Thyroid gland (tissue), 4 donors: ENCODE data around the gene RPS27A. TPM values are rescaled to one million over a fixed set of nuclear protein-coding genes. Genes with fewer than 3 reads are reported as not detected.

ENCODE experiments used
- DNase-seq, 2 donors: peaks; one replicate each; pipeline ENCODE4 v3.0.0-alpha.2; 2019
- H3K27ac ChIP-seq, 3 donors: fragments of 200-600 bp; sonication (generic); 1 replicate in 2 of 3; 2 replicates in 1 of 3; pipeline ENCODE4 v1.5.1; 2016 to 2019; ENCODE audit warnings: mild to moderate bottlenecking in 1 of 3, moderate library complexity in 1 of 3
- H3K27me3 ChIP-seq: fragments of 200-600 bp; sonication (generic); one replicate; pipeline ENCODE4 v1.5.1; 2019
- H3K36me3 ChIP-seq, 2 donors: fragments of 200-600 bp; sonication (generic); one replicate each; pipeline ENCODE4 v1.5.1; 2016 to 2019
- H3K4me1 ChIP-seq, 2 donors: fragments of 200-600 bp; sonication (generic); one replicate each; pipeline ENCODE4 v1.5.1; 2017 to 2019
- H3K4me3 ChIP-seq, 3 donors: fragments of 200-600 bp; sonication (generic); replicated peaks in 1 of 3; 1 replicate in 2 of 3; 2 replicates in 1 of 3; pipeline ENCODE4 v1.5.1; 2016; ENCODE audit warnings: mild to moderate bottlenecking in 1 of 3
- H3K9me3 ChIP-seq: fragments of 200-600 bp; sonication (generic); one replicate; pipeline ENCODE4 v1.5.1; 2017
- POLR2A ChIP-seq, 2 donors: fragments of 450-650 bp; IDR thresholded peaks; one replicate each; pipeline ENCODE4 v1.6.1; 2017; ENCODE audit warnings: antibody characterized with exemption in 2 of 2, mild to moderate bottlenecking in 2 of 2, moderate library complexity in 1 of 2
- WGBS, 2 donors: methylation state at CpG; one replicate each; pipeline ENCODE4 v1.1.5; 2017; 5-methylcytosine and 5-hydroxymethylcytosine counted together
- intact Hi-C: fragments of 100-400 bp; cut with DNase I; formaldehyde crosslinking; loops from one replicate; pipeline ENCODE4 v1.15.1; 2023
- total RNA-seq, 4 donors: library from RNA; depleted of rRNA; stranded (reverse); fragments of >200 nt; gene quantifications; one replicate each; pipeline ENCODE4 v1.2.3, GENCODE V29; 2016
- TF ChIP-seq, protein P1 (sequence below), 6 experiments: fragments of 200-600 bp in 3 of 6; fragments of 450-650 bp in 3 of 6; sonication (generic) in 3 of 6; IDR thresholded peaks; one replicate each; pipeline ENCODE4 v1.5.1; 2016 to 2019; ENCODE audit warnings: antibody characterized with exemption in 6 of 6, mild to moderate bottlenecking in 2 of 6, inconsistent platforms in 1 of 6, moderate library complexity in 1 of 6

The RPS27A gene
- total RNA-seq, 4 donors from 2014 or later: 529 to 1,905 (median 1,352) TPM

DNA sequence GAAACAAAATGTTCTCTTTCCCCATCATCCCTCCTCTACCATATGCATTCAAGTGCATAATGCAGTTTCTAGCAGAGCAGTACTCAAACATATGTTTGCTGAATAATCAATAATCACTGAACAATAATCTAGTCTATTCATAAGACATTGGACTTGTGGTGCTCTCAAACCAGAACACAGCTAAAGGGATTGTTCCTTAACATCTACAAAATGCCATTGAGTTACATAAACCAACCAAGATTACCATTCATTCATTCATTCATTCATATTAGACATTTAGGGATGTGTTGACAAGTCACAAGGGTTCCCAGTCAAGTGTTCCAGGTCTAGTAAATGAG lies 4.3 kb upstream of the RPS27A start:
- H3K4me3 ChIP-seq: no peak overlapping the region
- H3K27me3 ChIP-seq: no peaks in the 10 kb centered on the region
- no peaks in the 10 kb centered on the region for H3K9me3 ChIP-seq
- DNase-seq: no peak
- peaks cover 11 to 14% of the 10 kb centered on the region in 2 donors for H3K4me1 ChIP-seq
- no peak overlapping the region for H3K27ac ChIP-seq
- no peaks in the 10 kb centered on the region for H3K36me3 ChIP-seq
- no peak for TF ChIP-seq POLR2A (IDR thresholded peaks at IDR 0.05)
- TF ChIP-seq, protein P1, sequence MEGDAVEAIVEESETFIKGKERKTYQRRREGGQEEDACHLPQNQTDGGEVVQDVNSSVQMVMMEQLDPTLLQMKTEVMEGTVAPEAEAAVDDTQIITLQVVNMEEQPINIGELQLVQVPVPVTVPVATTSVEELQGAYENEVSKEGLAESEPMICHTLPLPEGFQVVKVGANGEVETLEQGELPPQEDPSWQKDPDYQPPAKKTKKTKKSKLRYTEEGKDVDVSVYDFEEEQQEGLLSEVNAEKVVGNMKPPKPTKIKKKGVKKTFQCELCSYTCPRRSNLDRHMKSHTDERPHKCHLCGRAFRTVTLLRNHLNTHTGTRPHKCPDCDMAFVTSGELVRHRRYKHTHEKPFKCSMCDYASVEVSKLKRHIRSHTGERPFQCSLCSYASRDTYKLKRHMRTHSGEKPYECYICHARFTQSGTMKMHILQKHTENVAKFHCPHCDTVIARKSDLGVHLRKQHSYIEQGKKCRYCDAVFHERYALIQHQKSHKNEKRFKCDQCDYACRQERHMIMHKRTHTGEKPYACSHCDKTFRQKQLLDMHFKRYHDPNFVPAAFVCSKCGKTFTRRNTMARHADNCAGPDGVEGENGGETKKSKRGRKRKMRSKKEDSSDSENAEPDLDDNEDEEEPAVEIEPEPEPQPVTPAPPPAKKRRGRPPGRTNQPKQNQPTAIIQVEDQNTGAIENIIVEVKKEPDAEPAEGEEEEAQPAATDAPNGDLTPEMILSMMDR (IDR thresholded peaks at IDR 0.05): no peak
- intact Hi-C loops: no loop called here

DNA sequence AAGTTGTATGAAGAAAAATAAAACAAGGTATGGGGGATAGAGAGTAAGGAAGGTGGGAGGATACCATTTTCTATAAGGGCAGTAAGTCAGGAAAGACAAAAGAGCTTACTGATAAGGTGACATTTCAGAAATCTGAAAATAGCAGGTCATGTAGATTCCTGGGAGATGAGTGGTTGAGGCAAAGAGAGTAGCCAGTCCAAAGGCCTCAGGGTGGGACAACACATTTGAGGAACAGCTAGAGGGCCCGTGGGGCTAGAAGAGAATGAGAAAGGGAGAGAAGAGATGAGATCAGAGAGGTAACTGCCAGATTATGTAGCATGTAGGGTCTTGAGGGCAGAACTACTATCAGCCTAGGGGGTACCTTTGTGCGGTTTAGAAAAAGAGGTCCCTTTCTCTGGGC lies 3.3 kb upstream of the RPS27A start:
- 92 to 97% methylated on average over 2 of the region's 2 CpGs for WGBS, 2 donors

DNA sequence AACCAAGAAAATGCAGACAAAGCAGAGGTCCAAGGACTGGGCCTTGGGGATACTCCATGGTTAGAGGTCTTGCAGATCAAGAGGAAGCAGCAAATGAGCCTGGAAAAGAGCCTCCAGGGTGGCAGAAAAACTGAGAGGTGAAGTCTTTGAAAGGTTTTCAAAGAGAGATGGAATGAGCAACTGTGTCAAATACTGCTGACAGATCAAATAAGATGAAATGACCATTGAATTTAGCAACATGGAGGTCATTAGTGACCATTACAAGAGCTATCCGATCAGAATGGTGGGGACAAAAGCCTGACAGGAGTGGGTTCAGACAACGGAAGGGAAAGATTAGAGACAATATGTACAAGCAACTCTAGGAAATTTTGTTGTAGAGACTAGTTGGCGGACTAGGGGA lies 1.9 kb upstream of the RPS27A start:
- WGBS, 2 donors: 97 to 98% methylated on average over 3 of the region's 3 CpGs
- no peaks in the 10 kb centered on the region for H3K9me3 ChIP-seq
- H3K4me3 ChIP-seq: no peak overlapping the region
- intact Hi-C loops: no loop called here
- no peak for DNase-seq
- TF ChIP-seq, protein P1 (IDR thresholded peaks at IDR 0.05): no peak
- TF ChIP-seq POLR2A (IDR thresholded peaks at IDR 0.05): no peak
- no peak overlapping the region for H3K27ac ChIP-seq
- peaks cover 19 to 25% of the 10 kb centered on the region in 2 donors for H3K4me1 ChIP-seq
- peaks cover 15% of the 10 kb centered on the region in 2 donors for H3K36me3 ChIP-seq
- H3K27me3 ChIP-seq: no peaks in the 10 kb centered on the region

More for the DNA sequence above, 3.3 kb upstream of the RPS27A start:
- no peak overlapping the region for H3K4me3 ChIP-seq
- H3K27me3 ChIP-seq: no peaks in the 10 kb centered on the region
- DNase-seq: no peak
- intact Hi-C loops: no loop called here
- peaks cover 3% of the 10 kb centered on the region in 2 donors for H3K36me3 ChIP-seq
- no peak overlapping the region for H3K27ac ChIP-seq
- H3K4me1 ChIP-seq: peaks cover 19% of the 10 kb centered on the region in 2 donors
- TF ChIP-seq, protein P1 (IDR thresholded peaks at IDR 0.05): no peak
- no peak for TF ChIP-seq POLR2A (IDR thresholded peaks at IDR 0.05)
- no peaks in the 10 kb centered on the region for H3K9me3 ChIP-seq

DNA sequence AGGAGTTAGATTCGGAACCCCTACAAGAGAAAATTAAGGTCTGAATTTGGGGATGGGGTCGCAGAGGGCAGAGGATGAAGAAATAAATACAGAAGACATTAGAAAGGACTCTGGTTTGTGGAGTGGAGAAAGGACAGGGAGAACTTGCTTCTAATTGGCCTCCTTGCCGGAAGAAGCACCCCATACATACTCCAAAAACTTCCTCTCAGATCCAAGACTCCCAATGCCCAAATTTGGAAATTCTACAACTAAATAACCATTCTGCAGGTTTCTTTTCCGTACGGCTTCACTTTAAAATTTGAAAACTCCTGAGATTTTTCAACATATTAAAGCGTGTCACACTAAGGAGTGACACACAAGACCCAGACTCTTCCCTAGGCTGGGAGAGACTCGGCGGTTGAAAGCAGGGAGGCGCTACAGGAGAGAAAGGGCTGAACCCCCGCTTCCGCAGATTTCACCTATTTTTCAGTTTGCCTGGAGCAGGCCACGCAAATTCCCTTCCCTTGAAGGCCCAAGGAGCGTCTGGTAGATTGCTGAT lies 873 bp upstream of the RPS27A start:
- peaks cover 17 to 23% of the 10 kb centered on the region in 2 donors for H3K36me3 ChIP-seq
- 8 to 10% methylated on average over 13 of the region's 13 CpGs for WGBS, 2 donors

More for the DNA sequence above, 873 bp upstream of the RPS27A start:
- H3K27me3 ChIP-seq: no peaks in the 10 kb centered on the region
- H3K4me1 ChIP-seq: peaks cover 19 to 25% of the 10 kb centered on the region in 2 donors
- peak overlapping the region; percentile 15 to 100 (median 75) for H3K4me3 ChIP-seq
- intact Hi-C loops: no loop called here
- H3K27ac ChIP-seq: peak overlapping the region; percentile 84 to 95 (median 88)
- DNase-seq: no peak
- no peaks in the 10 kb centered on the region for H3K9me3 ChIP-seq
- TF ChIP-seq, protein P1 (IDR thresholded peaks at IDR 0.05): no peak
- no peak for TF ChIP-seq POLR2A (IDR thresholded peaks at IDR 0.05)
